B cell (primary cell): ENCODE results near the gene BCL2L11. TPM values are rescaled to one million over a fixed set of nuclear protein-coding genes. Genes with fewer than 3 reads are reported as not detected.

Experiments
- ATAC-seq: fragments of 200-7000 bp; cut with Tn5 transposase; one replicate; pipeline ENCODE4 v1.10.0; 2021; ENCODE audit warnings: low read depth, mild to moderate bottlenecking, moderate number of reproducible peaks, moderate library complexity
- CTCF ChIA-PET: fragments of 350-600 bp; sonication (Branson Sonifier 250); formaldehyde crosslinking; loops from one replicate; lab custom pipeline; 2021; ENCODE audit warnings: antibody characterized with exemption, inconsistent platforms; lab: Charles Lee
- POLR2A ChIA-PET: fragments of 350-600 bp; sonication (Branson Sonifier 250); formaldehyde crosslinking; loops from one replicate; lab custom pipeline; 2021; ENCODE audit warnings: antibody characterized with exemption; lab: Charles Lee
- DNase-seq: peaks from one replicate; pipeline ENCODE4 v3.0.0; 2013
- H2AFZ ChIP-seq: 2 replicates; pipeline ENCODE4 v1.6.1; 2012; ENCODE audit warnings: mild to moderate bottlenecking, low read depth, low read length; ENCODE audit not compliant: insufficient read depth, poor library complexity, severe bottlenecking
- H3K27ac ChIP-seq, 2 donors: 1 replicate in 1 of 2; 2 replicates in 1 of 2; pipeline ENCODE4 v1.5.1; 2012 to 2013; ENCODE audit warnings: low read length in 2 of 2, mild to moderate bottlenecking in 2 of 2, moderate library complexity in 1 of 2
- H3K27me3 ChIP-seq, 4 experiments: fragments of 200-600 bp in 1 of 4; sonication (generic) in 1 of 4; replicated peaks in 1 of 4; 1 replicate in 2 of 4; 2 replicates in 2 of 4; pipeline versions ENCODE4 v1.6.1 to v1.7.0; 2013 to 2016; ENCODE audit warnings: low read length in 3 of 4, mild to moderate bottlenecking in 2 of 4, mixed read lengths in 1 of 4, moderate library complexity in 1 of 4; ENCODE audit not compliant: insufficient read depth in 4 of 4, control insufficient read depth in 3 of 4; ENCODE audit errors: control extremely low read depth in 1 of 4
- H3K36me3 ChIP-seq, 2 experiments: replicated peaks in 1 of 2; 1 replicate in 1 of 2; 2 replicates in 1 of 2; pipeline versions ENCODE4 v1.6.1 to v1.7.1; 2013; ENCODE audit warnings: low read length in 1 of 2; ENCODE audit not compliant: insufficient read depth in 2 of 2, control insufficient read depth in 1 of 2; ENCODE audit errors: control extremely low read depth in 1 of 2, extremely low read depth in 1 of 2
- H3K4me1 ChIP-seq, 2 donors: fragments of 200-600 bp in 1 of 2; sonication (generic) in 1 of 2; 1 replicate in 1 of 2; 2 replicates in 1 of 2; pipeline versions ENCODE4 v1.5.1 to v1.6.1; 2013 to 2017; ENCODE audit warnings: low read length in 2 of 2; ENCODE audit not compliant: control insufficient read depth in 2 of 2, insufficient read depth in 2 of 2
- H3K4me2 ChIP-seq: replicated peaks from 2 replicates; pipeline ENCODE3; 2012; ENCODE audit warnings: mild to moderate bottlenecking, low read depth, low read length; ENCODE audit not compliant: poor library complexity, severe bottlenecking
- H3K4me3 ChIP-seq, 5 experiments: fragments of 200-600 bp in 1 of 5; sonication (generic) in 1 of 5; 1 replicate in 3 of 5; 2 replicates in 2 of 5; pipeline versions ENCODE4 v1.5.1 to v1.7.0; 2011 to 2016; ENCODE audit warnings: low read length in 4 of 5, mild to moderate bottlenecking in 4 of 5, low read depth in 2 of 5, control low read depth in 1 of 5, moderate library complexity in 1 of 5; ENCODE audit not compliant: insufficient read depth in 1 of 5; ENCODE audit errors: control extremely low read depth in 1 of 5, extremely low read depth in 1 of 5
- H3K79me2 ChIP-seq: fragments of 200-600 bp; sonication (generic); one replicate; pipeline ENCODE4 v1.6.0; 2016; ENCODE audit warnings: low read length; ENCODE audit not compliant: control insufficient read depth, insufficient read depth
- H3K9ac ChIP-seq: fragments of 200-600 bp; sonication (generic); 2 replicates; pipeline ENCODE4 v1.6.1; 2017; ENCODE audit warnings: mild to moderate bottlenecking, low read length, moderate library complexity
- H3K9me3 ChIP-seq, 3 donors: one replicate each; pipeline versions ENCODE4 v1.6.1 to v1.7.1; 2013; ENCODE audit warnings: low read length in 2 of 3; ENCODE audit not compliant: control insufficient read depth in 2 of 3, insufficient read depth in 1 of 3; ENCODE audit errors: control extremely low read depth in 1 of 3
- H4K20me1 ChIP-seq: 2 replicates; pipeline ENCODE4 v1.6.0; 2012; ENCODE audit warnings: mild to moderate bottlenecking, low read length; ENCODE audit not compliant: insufficient read depth, control insufficient read depth, poor library complexity, severe bottlenecking
- H3K27ac Mint-ChIP-seq: one replicate; pipeline ENCODE4 v1.8.0; 2021; ENCODE audit warnings: mixed read lengths
- H3K27me3 Mint-ChIP-seq: one replicate; pipeline ENCODE4 v1.8.0; 2021; ENCODE audit warnings: mixed read lengths
- H3K4me1 Mint-ChIP-seq: one replicate; pipeline ENCODE4 v1.8.0; 2021; ENCODE audit warnings: mixed read lengths
- H3K4me3 Mint-ChIP-seq: one replicate; pipeline ENCODE4 v1.8.0; 2021; ENCODE audit warnings: mixed read lengths
- H3K9me3 Mint-ChIP-seq: one replicate; pipeline ENCODE4 v1.8.0; 2022; ENCODE audit warnings: mixed read lengths; ENCODE audit not compliant: insufficient read depth
- EZH2 ChIP-seq: IDR thresholded peaks from 2 replicates; pipeline ENCODE4 v1.6.1; 2012; ENCODE audit warnings: borderline replicate concordance, low read depth, mild to moderate bottlenecking, moderate library complexity, low read length; ENCODE audit not compliant: insufficient read depth, poor library complexity, severe bottlenecking
- WGBS: methylation state at CpG from one replicate; pipeline ENCODE4 v1.1.5; 2013; ENCODE audit warnings: missing lambda C conversion rate; ENCODE audit not compliant: insufficient coverage; 5-methylcytosine and 5-hydroxymethylcytosine counted together
- intact Hi-C: fragments of 100-400 bp; cut with micrococcal nuclease; formaldehyde crosslinking; loops from one replicate; pipeline ENCODE4 v1.10.0; 2022
- polyA plus RNA-seq: library from polyadenylated mRNA; depleted of rRNA; stranded (reverse); fragments of >200 nt; gene quantifications from 2 replicates; pipeline ENCODE4 v1.2.3, GENCODE V29; 2012
- total RNA-seq, 2 donors: library from RNA; stranded (reverse); fragments of 120-200 nt in 1 of 2; gene quantifications; 1 replicate in 1 of 2; 2 replicates in 1 of 2; pipeline versions ENCODE4 v1.2.3 to v1.2.4, GENCODE V29; 2013 to 2022
- TF ChIP-seq, protein P1 (sequence below): fragments of 200-600 bp; IDR thresholded peaks from one replicate; pipeline ENCODE4 v1.8.0; 2022; ENCODE audit warnings: antibody characterized with exemption, mild to moderate bottlenecking

BCL2L11 gene
- total and polyA plus RNA-seq, 2 donors (not counting 1 experiment from before 2014, with no cell fraction given), result 13.8 to 164 TPM

DNA sequence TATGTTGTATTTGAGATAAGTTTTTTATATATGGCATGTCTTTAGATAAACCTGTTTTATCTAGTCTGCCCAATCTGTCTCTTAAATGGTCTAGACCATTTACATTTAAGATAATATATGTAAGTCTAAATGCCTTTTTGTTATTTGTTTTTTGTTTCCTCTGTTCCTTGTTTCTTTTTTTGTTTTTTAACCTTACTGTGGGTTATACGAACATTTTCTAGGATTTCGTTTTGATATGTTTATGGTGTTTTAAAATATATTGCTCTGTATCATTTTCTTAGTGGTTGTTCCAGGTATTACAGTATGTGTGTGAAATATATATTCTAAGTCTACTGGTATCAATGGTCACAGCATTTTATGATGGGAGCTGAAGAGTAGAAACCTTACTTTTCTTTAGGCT lies 13.3 kb downstream of the BCL2L11 start:
- ChIA-PET CTCF (interaction anchor here (1.2 kb wide), 1 partner anchor 17 kb away, joined by 3 read pairs; no protein-coding TSS in a partner anchor), POLR2A (no interaction called here)
- intact Hi-C loops, result no loop called here
- Histone ChIP-seq H4K20me1 (peaks cover 70% of the 10 kb centered on the region), H3K27ac (no peak overlapping the region), H2AFZ (no peak overlapping the region), H3K36me3 (peaks cover 6 to 16% of the 10 kb centered on the region in 2 experiments), H3K4me2 (no peak overlapping the region), H3K9me3 (peaks cover 0 to 1% (median 0%) of the 10 kb centered on the region in 3 donors), H3K4me1 (peaks cover 0 to 11% of the 10 kb centered on the region in 2 donors), H3K9ac (no peak overlapping the region), H3K27me3 (no peaks in the 10 kb centered on the region), H3K79me2 (peaks cover 84% of the 10 kb centered on the region), H3K4me3 (no peak overlapping the region)
- no peak overlapping the region for H3K27ac Mint-ChIP-seq
- no peaks in the 10 kb centered on the region for H3K27me3 Mint-ChIP-seq
- no peak for ATAC-seq
- H3K4me1 Mint-ChIP-seq, result peaks cover 41% of the 10 kb centered on the region
- H3K4me3 Mint-ChIP-seq, result no peak overlapping the region
- no CpG with 5 or more reads among the region's 2 CpGs for WGBS
- H3K9me3 Mint-ChIP-seq, result no peaks in the 10 kb centered on the region
- TF ChIP-seq EZH2, result no peak
- TF ChIP-seq, protein P1, sequence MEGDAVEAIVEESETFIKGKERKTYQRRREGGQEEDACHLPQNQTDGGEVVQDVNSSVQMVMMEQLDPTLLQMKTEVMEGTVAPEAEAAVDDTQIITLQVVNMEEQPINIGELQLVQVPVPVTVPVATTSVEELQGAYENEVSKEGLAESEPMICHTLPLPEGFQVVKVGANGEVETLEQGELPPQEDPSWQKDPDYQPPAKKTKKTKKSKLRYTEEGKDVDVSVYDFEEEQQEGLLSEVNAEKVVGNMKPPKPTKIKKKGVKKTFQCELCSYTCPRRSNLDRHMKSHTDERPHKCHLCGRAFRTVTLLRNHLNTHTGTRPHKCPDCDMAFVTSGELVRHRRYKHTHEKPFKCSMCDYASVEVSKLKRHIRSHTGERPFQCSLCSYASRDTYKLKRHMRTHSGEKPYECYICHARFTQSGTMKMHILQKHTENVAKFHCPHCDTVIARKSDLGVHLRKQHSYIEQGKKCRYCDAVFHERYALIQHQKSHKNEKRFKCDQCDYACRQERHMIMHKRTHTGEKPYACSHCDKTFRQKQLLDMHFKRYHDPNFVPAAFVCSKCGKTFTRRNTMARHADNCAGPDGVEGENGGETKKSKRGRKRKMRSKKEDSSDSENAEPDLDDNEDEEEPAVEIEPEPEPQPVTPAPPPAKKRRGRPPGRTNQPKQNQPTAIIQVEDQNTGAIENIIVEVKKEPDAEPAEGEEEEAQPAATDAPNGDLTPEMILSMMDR, result peak; percentile 45
- DNase-seq, result no peak

DNA sequence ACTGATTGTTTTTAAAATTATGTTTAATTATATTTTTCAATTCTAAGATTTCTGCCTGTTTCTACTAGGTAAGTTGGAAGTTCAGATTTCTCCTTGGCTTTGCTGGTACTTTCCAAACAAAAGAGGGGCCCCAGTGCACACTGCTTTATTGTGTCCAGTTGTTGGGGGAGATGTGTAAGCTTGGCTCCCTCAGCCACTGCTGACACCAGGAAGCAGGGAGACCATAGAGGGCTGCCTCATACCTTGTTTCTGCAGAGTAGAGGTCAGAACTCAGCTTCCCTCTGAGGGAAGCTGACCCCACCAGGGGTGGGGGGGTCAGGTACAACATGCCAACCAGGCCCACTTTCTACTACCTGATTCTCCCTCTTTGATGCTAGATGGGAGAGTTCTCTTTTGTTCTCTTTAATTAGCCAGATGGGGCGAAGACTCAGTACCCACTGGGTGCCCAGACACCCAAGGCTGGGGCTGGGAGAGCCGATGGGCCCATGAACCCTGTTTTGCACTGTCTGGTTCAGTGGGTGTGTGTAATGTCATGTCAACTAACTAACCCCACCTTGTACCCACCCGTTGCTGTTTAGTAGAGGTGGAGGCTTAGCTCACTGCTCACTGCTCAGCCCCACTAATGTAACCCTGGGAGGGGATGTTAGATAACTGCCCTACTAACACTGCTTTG lies 14.7 kb downstream of the BCL2L11 start:
- Histone ChIP-seq H3K36me3 (peaks cover 0 to 19% of the 10 kb centered on the region in 2 experiments), H3K9me3 (no peaks in the 10 kb centered on the region), H3K79me2 (peaks cover 85% of the 10 kb centered on the region), H2AFZ (no peak overlapping the region), H4K20me1 (peaks cover 77% of the 10 kb centered on the region), H3K27ac (no peak overlapping the region), H3K4me1 (peaks cover 0 to 11% of the 10 kb centered on the region in 2 donors), H3K9ac (no peak overlapping the region), H3K4me3 (no peak overlapping the region), H3K4me2 (no peak overlapping the region), H3K27me3 (no peaks in the 10 kb centered on the region)
- H3K27me3 Mint-ChIP-seq, result no peaks in the 10 kb centered on the region
- H3K27ac Mint-ChIP-seq, result no peak overlapping the region
- no peak for ATAC-seq
- DNase-seq, result no peak
- H3K9me3 Mint-ChIP-seq, result no peaks in the 10 kb centered on the region
- WGBS, result no CpG with 5 or more reads among the region's 3 CpGs
- POLR2A ChIA-PET, result no interaction called here
- intact Hi-C loops, result no loop called here
- CTCF ChIA-PET, result no interaction called here
- TF ChIP-seq, protein P1, result no peak
- no peak for TF ChIP-seq EZH2
- no peak overlapping the region for H3K4me3 Mint-ChIP-seq
- peaks cover 34% of the 10 kb centered on the region for H3K4me1 Mint-ChIP-seq
